Effector memory CD8-positive, alpha-beta T cell (primary cell): ENCODE data around the gene TRPT1.

ENCODE experiments used
- ATAC-seq: fragments of 150-1000 bp; cut with Tn5 transposase; replicated peaks from 2 replicates; pipeline ENCODE4 v1.10.0; 2021; ENCODE audit warnings: mild to moderate bottlenecking, moderate library complexity
- DNase-seq, 3 experiments: peaks; one replicate each; pipeline ENCODE4 v3.0.0; 2021
- H3K27ac Mint-ChIP-seq, 2 donors: one replicate each; pipeline ENCODE4 v1.8.0; 2022; ENCODE audit warnings: mild to moderate bottlenecking in 2 of 2, mixed read lengths in 2 of 2, moderate library complexity in 2 of 2
- H3K27me3 Mint-ChIP-seq, 2 donors: one replicate each; pipeline ENCODE4 v1.8.0; 2022; ENCODE audit warnings: mixed read lengths in 2 of 2
- H3K36me3 Mint-ChIP-seq: one replicate; pipeline ENCODE4 v1.8.0; 2022; ENCODE audit warnings: mild to moderate bottlenecking, moderate library complexity, mixed read lengths; ENCODE audit not compliant: insufficient read depth
- H3K4me1 Mint-ChIP-seq, 2 donors: one replicate each; pipeline ENCODE4 v1.8.0; 2022; ENCODE audit warnings: low read depth in 2 of 2, mixed read lengths in 2 of 2
- H3K4me3 Mint-ChIP-seq, 2 donors: one replicate each; pipeline ENCODE4 v1.8.0; 2022; ENCODE audit warnings: mild to moderate bottlenecking in 2 of 2, mixed read lengths in 2 of 2, moderate library complexity in 2 of 2
- H3K9me3 Mint-ChIP-seq, 2 donors: one replicate each; pipeline ENCODE4 v1.8.0; 2022; ENCODE audit warnings: mixed read lengths in 2 of 2

Gene TRPT1

DNA sequence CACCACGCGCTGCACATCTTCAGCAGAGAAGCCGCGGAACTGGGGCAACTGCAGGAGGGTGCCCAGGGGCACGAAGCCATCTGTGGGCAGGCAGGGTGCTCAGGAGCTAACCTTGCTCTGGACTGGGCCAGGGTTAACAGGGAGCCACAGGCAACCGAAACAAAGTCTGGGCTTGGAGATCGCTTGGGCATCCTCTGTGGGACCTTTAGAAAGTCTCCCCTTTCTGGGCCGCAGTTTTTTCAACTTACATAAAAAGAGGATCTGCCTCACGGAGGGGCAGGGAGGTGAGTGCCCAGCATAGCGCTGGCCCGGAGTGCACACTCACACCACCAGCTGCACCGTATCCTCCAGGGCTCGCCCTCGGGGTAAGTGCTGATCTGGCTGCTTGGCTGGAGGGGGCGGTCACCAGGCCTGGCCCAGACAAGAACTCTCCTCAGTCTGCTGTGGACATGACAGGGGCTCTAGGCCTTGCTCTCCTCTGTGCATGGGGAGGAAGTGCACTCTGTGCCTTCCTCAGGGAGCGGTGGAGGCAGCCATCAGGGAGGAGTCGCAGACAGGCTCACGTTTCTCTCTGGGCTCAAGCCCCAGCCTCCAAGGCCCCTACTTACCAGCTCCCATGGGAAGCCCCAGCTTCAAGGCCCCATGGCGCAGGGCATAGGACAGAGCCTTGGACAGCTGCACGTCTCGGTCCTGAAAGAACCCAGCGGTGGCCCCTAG lies 937 bp downstream of the TRPT1 start:
- no peak for ATAC-seq
- peak overlapping the region; percentile 85 to 87 for H3K4me3 Mint-ChIP-seq
- H3K27me3 Mint-ChIP-seq: no peaks in the 10 kb centered on the region
- peaks cover 21 to 30% of the 10 kb centered on the region in 2 donors for H3K4me1 Mint-ChIP-seq
- DNase-seq: no peak
- H3K9me3 Mint-ChIP-seq: no peaks in the 10 kb centered on the region
- H3K36me3 Mint-ChIP-seq: peaks cover 42% of the 10 kb centered on the region
- peak overlapping the region in 1 of 2 donors; percentile 94 for H3K27ac Mint-ChIP-seq

GRCh38 chr11:64224151-64224890 lies 1.7 kb downstream of the TRPT1 start:
- no peak for DNase-seq
- Mint-ChIP-seq H3K9me3 (no peaks in the 10 kb centered on the region), H3K27me3 (no peaks in the 10 kb centered on the region), H3K27ac (no peak overlapping the region), H3K36me3 (peaks cover 44% of the 10 kb centered on the region), H3K4me3 (peak overlapping the region; percentile 85 to 87), H3K4me1 (peaks cover 14 to 23% of the 10 kb centered on the region in 2 donors)
- no peak for ATAC-seq

GRCh38 chr11:64223001-64223651 lies 2.9 kb downstream of the TRPT1 start:
- Mint-ChIP-seq H3K27me3 (no peaks in the 10 kb centered on the region), H3K9me3 (no peaks in the 10 kb centered on the region), H3K4me1 (peaks cover 20 to 22% of the 10 kb centered on the region in 2 donors), H3K27ac (no peak overlapping the region), H3K4me3 (no peak overlapping the region), H3K36me3 (peaks cover 54% of the 10 kb centered on the region)
- DNase-seq: no peak
- no peak for ATAC-seq

DNA sequence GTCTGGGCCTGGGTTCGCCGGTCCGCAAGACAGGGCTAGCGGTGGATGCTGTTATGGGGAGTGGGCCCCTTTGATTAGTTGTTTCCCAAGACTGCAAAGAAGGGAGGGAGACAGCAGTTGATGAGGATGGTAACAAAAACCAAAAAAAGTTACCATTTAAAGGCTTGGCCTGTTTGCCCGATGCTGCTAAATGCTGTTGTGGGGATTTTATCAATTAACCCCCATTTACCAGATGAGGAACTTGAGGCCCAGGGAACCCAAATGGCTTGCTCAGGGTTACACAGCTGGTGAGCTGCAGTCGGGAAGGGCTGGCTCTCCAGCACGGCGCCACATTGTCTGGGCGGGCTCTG lies 3.4 kb downstream of the TRPT1 start:
- ATAC-seq (no peak), DNase-seq (no peak)
- Mint-ChIP-seq H3K36me3 (peaks cover 59% of the 10 kb centered on the region), H3K9me3 (no peaks in the 10 kb centered on the region), H3K4me3 (no peak overlapping the region), H3K27me3 (no peaks in the 10 kb centered on the region), H3K27ac (no peak overlapping the region), H3K4me1 (peaks cover 20 to 22% of the 10 kb centered on the region in 2 donors)

- H3K4me1 Mint-ChIP-seq: peaks cover 11 to 12% of the 10 kb centered on the region in 2 donors
- ATAC-seq (no peak), DNase-seq (no peak)
- no peak overlapping the region for H3K4me3 Mint-ChIP-seq
- no peaks in the 10 kb centered on the region for H3K27me3 Mint-ChIP-seq
- peak overlapping the region in 1 of 2 donors; percentile 35 for H3K27ac Mint-ChIP-seq
- peaks cover 74% of the 10 kb centered on the region for H3K36me3 Mint-ChIP-seq
- H3K9me3 Mint-ChIP-seq: no peaks in the 10 kb centered on the region
Observed at GRCh38 chr11:64220798-64221197, 5.2 kb downstream of the TRPT1 start.

- Mint-ChIP-seq H3K27ac (no peak overlapping the region), H3K4me3 (no peak overlapping the region), H3K27me3 (no peaks in the 10 kb centered on the region), H3K9me3 (no peaks in the 10 kb centered on the region), H3K36me3 (peaks cover 80% of the 10 kb centered on the region), H3K4me1 (peaks cover 11 to 12% of the 10 kb centered on the region in 2 donors)
- DNase-seq (no peak), ATAC-seq (no peak)
Observed at GRCh38 chr11:64220271-64220670, 5.7 kb downstream of the TRPT1 start.

- no peaks in the 10 kb centered on the region for H3K9me3 Mint-ChIP-seq
- peaks cover 7% of the 10 kb centered on the region in 2 donors for H3K4me1 Mint-ChIP-seq
- no peak overlapping the region for H3K27ac Mint-ChIP-seq
- ATAC-seq: no peak
- DNase-seq: no peak
- H3K36me3 Mint-ChIP-seq: peaks cover 85% of the 10 kb centered on the region
- H3K27me3 Mint-ChIP-seq: no peaks in the 10 kb centered on the region
- H3K4me3 Mint-ChIP-seq: no peak overlapping the region
Observed at GRCh38 chr11:64219755-64220154, 6.2 kb downstream of the TRPT1 start.

- Mint-ChIP-seq H3K4me3 (no peak overlapping the region), H3K27ac (no peak overlapping the region), H3K36me3 (peaks cover 88% of the 10 kb centered on the region), H3K4me1 (peaks cover 6 to 7% of the 10 kb centered on the region in 2 donors), H3K9me3 (no peaks in the 10 kb centered on the region), H3K27me3 (no peaks in the 10 kb centered on the region)
- DNase-seq (no peak), ATAC-seq (no peak)
Observed at GRCh38 chr11:64219354-64219684, 6.7 kb downstream of the TRPT1 start.

- ATAC-seq (no peak), DNase-seq (no peak)
- H3K9me3 Mint-ChIP-seq: no peaks in the 10 kb centered on the region
- H3K4me3 Mint-ChIP-seq: no peak overlapping the region
- H3K4me1 Mint-ChIP-seq: peaks cover 4 to 7% of the 10 kb centered on the region in 2 donors
- peak overlapping the region; percentile 65 to 85 for H3K27ac Mint-ChIP-seq
- peaks cover 89% of the 10 kb centered on the region for H3K36me3 Mint-ChIP-seq
- H3K27me3 Mint-ChIP-seq: no peaks in the 10 kb centered on the region
Observed at GRCh38 chr11:64218628-64219353, 7.2 kb downstream of the TRPT1 start.

GRCh38 chr11:64216879-64217278 lies 9.1 kb downstream of the TRPT1 start:
- Mint-ChIP-seq H3K9me3 (no peaks in the 10 kb centered on the region), H3K27ac (peak overlapping the region in 1 of 2 donors; percentile 59), H3K27me3 (no peaks in the 10 kb centered on the region), H3K36me3 (peaks cover 85% of the 10 kb centered on the region), H3K4me3 (no peak overlapping the region), H3K4me1 (peaks cover 11 to 17% of the 10 kb centered on the region in 2 donors)
- ATAC-seq (no peak), DNase-seq (no peak)

GRCh38 chr11:64211181-64211872 lies 14.7 kb downstream of the TRPT1 start:
- no peak for ATAC-seq
- H3K4me3 Mint-ChIP-seq: no peak overlapping the region
- no peaks in the 10 kb centered on the region for H3K9me3 Mint-ChIP-seq
- H3K36me3 Mint-ChIP-seq: peaks cover 74% of the 10 kb centered on the region
- no peak overlapping the region for H3K27ac Mint-ChIP-seq
- H3K27me3 Mint-ChIP-seq: no peaks in the 10 kb centered on the region
- DNase-seq: no peak
- H3K4me1 Mint-ChIP-seq: peaks cover 35 to 36% of the 10 kb centered on the region in 2 donors

GRCh38 chr11:64210301-64211020 lies 15.5 kb downstream of the TRPT1 start:
- H3K4me3 Mint-ChIP-seq: no peak overlapping the region
- H3K36me3 Mint-ChIP-seq: peaks cover 67% of the 10 kb centered on the region
- H3K9me3 Mint-ChIP-seq: no peaks in the 10 kb centered on the region
- DNase-seq (no peak), ATAC-seq (no peak)
- peaks cover 35 to 42% of the 10 kb centered on the region in 2 donors for H3K4me1 Mint-ChIP-seq
- no peaks in the 10 kb centered on the region for H3K27me3 Mint-ChIP-seq
- no peak overlapping the region for H3K27ac Mint-ChIP-seq
